RWPE2 (cell line): Measurements from ENCODE around the gene PRRC2A.

ENCODE experiments used
- ATAC-seq: fragments of 200-7000 bp; cut with Tn5 transposase; 3 replicates; pipeline ENCODE4 v1.9.1; 2021; ENCODE audit warnings: low read depth
- DNase-seq: peaks from one replicate; pipeline ENCODE4 v3.0.0-alpha.2; 2020; ENCODE audit warnings: low spot score
- H3K27ac ChIP-seq: fragments of 450-650 bp; 2 replicates; pipeline ENCODE4 v1.5.1; 2017; ENCODE audit warnings: mild to moderate bottlenecking; ENCODE audit not compliant: poor library complexity, severe bottlenecking
- H3K27me3 ChIP-seq: fragments of 250-450 bp; sonication (Bioruptor Pico); 2 replicates; pipeline ENCODE4 v1.5.1; 2021; ENCODE audit warnings: mild to moderate bottlenecking, moderate library complexity; ENCODE audit not compliant: insufficient read depth, poor library complexity, severe bottlenecking
- H3K36me3 ChIP-seq: fragments of 250-450 bp; sonication (Bioruptor Pico); 2 replicates; pipeline ENCODE4 v1.5.1; 2020; ENCODE audit warnings: low read depth, mild to moderate bottlenecking, moderate library complexity
- H3K4me1 ChIP-seq: fragments of 250-450 bp; sonication (Bioruptor Pico); 2 replicates; pipeline ENCODE4 v1.5.1; 2021; ENCODE audit warnings: mild to moderate bottlenecking, moderate library complexity; ENCODE audit not compliant: insufficient read depth, poor library complexity, severe bottlenecking
- H3K4me3 ChIP-seq: fragments of 250-450 bp; sonication (Bioruptor Pico); 2 replicates; pipeline ENCODE4 v1.5.1; 2021; ENCODE audit warnings: mild to moderate bottlenecking, moderate library complexity; ENCODE audit not compliant: severe bottlenecking
- H3K9me3 ChIP-seq: fragments of 250-450 bp; sonication (Bioruptor Pico); 2 replicates; pipeline ENCODE4 v1.5.1; 2021; ENCODE audit warnings: mild to moderate bottlenecking, moderate library complexity; ENCODE audit not compliant: severe bottlenecking
- TF ChIP-seq, protein P1 (sequence below): fragments of 450-650 bp; IDR thresholded peaks from one replicate; pipeline ENCODE4 v1.5.1; 2017; ENCODE audit warnings: mild to moderate bottlenecking, moderate library complexity; ENCODE audit not compliant: poor library complexity, severe bottlenecking

PRRC2A gene

DNA sequence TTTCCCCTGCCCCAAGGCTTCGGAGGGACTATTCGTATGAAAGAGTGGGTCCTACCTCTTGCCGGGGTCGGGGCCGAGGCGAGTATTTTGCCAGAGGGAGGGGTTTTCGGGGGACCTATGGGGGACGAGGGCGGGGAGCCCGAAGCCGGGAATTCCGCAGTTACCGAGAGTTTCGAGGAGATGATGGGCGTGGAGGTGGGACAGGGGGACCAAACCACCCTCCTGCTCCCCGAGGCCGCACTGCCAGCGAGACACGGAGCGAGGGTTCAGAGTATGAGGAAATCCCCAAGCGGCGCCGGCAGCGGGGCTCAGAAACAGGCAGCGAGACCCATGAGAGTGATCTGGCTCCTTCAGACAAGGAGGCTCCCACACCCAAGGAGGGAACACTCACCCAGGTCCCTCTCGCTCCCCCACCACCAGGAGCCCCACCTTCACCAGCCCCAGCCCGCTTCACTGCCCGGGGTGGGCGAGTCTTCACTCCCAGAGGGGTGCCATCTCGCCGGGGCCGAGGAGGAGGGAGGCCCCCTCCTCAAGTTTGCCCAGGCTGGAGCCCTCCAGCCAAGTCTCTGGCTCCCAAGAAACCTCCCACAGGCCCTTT is 11.3 kb downstream of the PRRC2A start:
- TF ChIP-seq, protein P1, sequence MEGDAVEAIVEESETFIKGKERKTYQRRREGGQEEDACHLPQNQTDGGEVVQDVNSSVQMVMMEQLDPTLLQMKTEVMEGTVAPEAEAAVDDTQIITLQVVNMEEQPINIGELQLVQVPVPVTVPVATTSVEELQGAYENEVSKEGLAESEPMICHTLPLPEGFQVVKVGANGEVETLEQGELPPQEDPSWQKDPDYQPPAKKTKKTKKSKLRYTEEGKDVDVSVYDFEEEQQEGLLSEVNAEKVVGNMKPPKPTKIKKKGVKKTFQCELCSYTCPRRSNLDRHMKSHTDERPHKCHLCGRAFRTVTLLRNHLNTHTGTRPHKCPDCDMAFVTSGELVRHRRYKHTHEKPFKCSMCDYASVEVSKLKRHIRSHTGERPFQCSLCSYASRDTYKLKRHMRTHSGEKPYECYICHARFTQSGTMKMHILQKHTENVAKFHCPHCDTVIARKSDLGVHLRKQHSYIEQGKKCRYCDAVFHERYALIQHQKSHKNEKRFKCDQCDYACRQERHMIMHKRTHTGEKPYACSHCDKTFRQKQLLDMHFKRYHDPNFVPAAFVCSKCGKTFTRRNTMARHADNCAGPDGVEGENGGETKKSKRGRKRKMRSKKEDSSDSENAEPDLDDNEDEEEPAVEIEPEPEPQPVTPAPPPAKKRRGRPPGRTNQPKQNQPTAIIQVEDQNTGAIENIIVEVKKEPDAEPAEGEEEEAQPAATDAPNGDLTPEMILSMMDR = no peak
- no peak for ATAC-seq
- no peak overlapping the region for H3K4me3 ChIP-seq
- no peaks in the 10 kb centered on the region for H3K27me3 ChIP-seq
- no peak for DNase-seq
- H3K27ac ChIP-seq = no peak overlapping the region
- H3K36me3 ChIP-seq = peaks cover 99% of the 10 kb centered on the region
- H3K9me3 ChIP-seq = no peaks in the 10 kb centered on the region
- H3K4me1 ChIP-seq = no peaks in the 10 kb centered on the region

- no peak overlapping the region for H3K4me3 ChIP-seq
- ATAC-seq (no peak), DNase-seq (no peak)
- H3K4me1 ChIP-seq = no peaks in the 10 kb centered on the region
- H3K27ac ChIP-seq = no peak overlapping the region
- no peaks in the 10 kb centered on the region for H3K27me3 ChIP-seq
- peaks cover 99% of the 10 kb centered on the region for H3K36me3 ChIP-seq
- H3K9me3 ChIP-seq = no peaks in the 10 kb centered on the region
- TF ChIP-seq, protein P1 = no peak
These were observed 11.9 kb downstream of the PRRC2A start for GRCh38 chr6:31632279-31632946.

DNA sequence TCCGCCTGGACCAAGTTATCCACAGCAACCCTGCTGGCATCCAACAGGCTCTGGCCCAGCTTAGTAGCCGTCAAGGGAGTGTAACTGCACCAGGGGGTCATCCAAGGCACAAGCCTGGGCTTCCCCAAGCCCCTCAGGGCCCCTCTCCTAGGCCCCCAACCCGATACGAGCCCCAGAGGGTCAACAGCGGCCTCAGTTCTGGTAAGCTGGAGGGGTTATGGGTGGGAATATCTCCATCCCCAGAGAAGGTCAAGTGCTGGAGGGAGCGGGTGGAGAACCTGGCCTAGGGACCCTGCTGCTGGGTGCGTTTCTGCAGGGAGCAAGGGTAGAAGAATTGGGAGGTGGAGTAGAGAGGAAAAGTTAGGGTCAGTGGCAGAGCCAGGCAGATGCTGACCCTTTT is 12.9 kb downstream of the PRRC2A start:
- ATAC-seq = no peak
- Histone ChIP-seq H3K27me3 (no peaks in the 10 kb centered on the region), H3K4me1 (no peaks in the 10 kb centered on the region), H3K27ac (no peak overlapping the region), H3K36me3 (peaks cover 96% of the 10 kb centered on the region), H3K9me3 (no peaks in the 10 kb centered on the region), H3K4me3 (no peak overlapping the region)
- no peak for DNase-seq
- TF ChIP-seq, protein P1 = no peak

GRCh38 chr6:31634131-31634530 is 13.6 kb downstream of the PRRC2A start:
- Histone ChIP-seq H3K36me3 (peaks cover 96% of the 10 kb centered on the region), H3K27ac (no peak overlapping the region), H3K9me3 (no peaks in the 10 kb centered on the region), H3K4me3 (no peak overlapping the region), H3K27me3 (no peaks in the 10 kb centered on the region), H3K4me1 (no peaks in the 10 kb centered on the region)
- TF ChIP-seq, protein P1 = no peak
- ATAC-seq (no peak), DNase-seq (no peak)

DNA sequence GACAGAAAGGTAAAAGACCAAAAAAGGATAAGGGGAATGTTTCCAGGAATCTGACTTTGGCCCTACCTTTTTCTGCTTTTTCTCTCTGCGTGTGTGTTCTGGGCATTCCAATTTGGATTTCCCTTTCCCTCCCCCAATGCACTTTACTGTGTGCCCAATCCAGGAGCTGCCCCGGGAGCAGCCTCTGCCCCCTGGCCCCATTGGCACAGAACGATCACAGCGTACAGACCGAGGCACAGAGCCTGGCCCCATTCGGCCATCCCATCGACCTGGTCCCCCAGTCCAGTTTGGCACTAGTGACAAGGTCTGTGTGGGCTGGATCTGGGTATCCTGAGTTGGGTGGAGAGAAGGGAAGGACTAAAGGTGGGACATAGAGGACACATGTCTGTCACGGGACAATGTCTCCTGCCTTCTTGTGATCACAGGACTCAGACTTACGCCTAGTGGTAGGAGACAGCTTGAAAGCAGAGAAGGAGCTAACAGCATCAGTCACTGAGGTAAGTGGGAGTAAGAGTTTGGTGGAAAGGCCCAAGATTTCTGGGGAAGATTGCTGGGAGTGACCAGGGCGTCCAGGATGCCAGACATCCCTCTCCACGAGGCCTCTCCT is 14.6 kb downstream of the PRRC2A start:
- Histone ChIP-seq H3K9me3 (no peaks in the 10 kb centered on the region), H3K27me3 (no peaks in the 10 kb centered on the region), H3K27ac (no peak overlapping the region), H3K36me3 (peaks cover 97% of the 10 kb centered on the region), H3K4me3 (no peak overlapping the region), H3K4me1 (no peaks in the 10 kb centered on the region)
- TF ChIP-seq, protein P1 = no peak
- ATAC-seq (no peak), DNase-seq (no peak)
